HG02973 (cell line): ENCODE measurements around the gene ADA.

Source experiments
- ATAC-seq: cut with Tn5 transposase; IDR thresholded peaks from one replicate; pipeline ENCODE4 v1.9.1; 2021; ENCODE audit warnings: moderate library complexity; ENCODE audit not compliant: unreplicated experiment

ADA gene

GRCh38 chr20:44583157-44583556 lies 68.3 kb downstream of the ADA start:
- no peak for ATAC-seq

- no peak for ATAC-seq
Measured at GRCh38 chr20:44582311-44583025, 69.0 kb downstream of the ADA start, which contains the start of gene PKIG. Gene PKIG (plus strand): TSS chr20:44582579. CDS start chr20:44614557, 31,978 bp downstream.

- ATAC-seq = no peak
Measured at GRCh38 chr20:44581515-44581914, 70.0 kb downstream of the ADA start.

- no peak for ATAC-seq
Measured at GRCh38 chr20:44580581-44581268, 70.8 kb downstream of the ADA start.

- ATAC-seq = no peak
Measured at GRCh38 chr20:44579313-44580081, 72.0 kb downstream of the ADA start.

- no peak for ATAC-seq
Measured at GRCh38 chr20:44576297-44576696, 75.2 kb downstream of the ADA start.

- ATAC-seq = no peak
Measured at GRCh38 chr20:44574372-44574771, 77.1 kb downstream of the ADA start.

- ATAC-seq = no peak
Measured at GRCh38 chr20:44573501-44573869, 78.0 kb downstream of the ADA start.

- ATAC-seq = no peak
Measured at GRCh38 chr20:44572551-44573500, 78.7 kb downstream of the ADA start.

- ATAC-seq = no peak
Measured at GRCh38 chr20:44571362-44571988, 80.0 kb downstream of the ADA start.

- ATAC-seq = no peak
Measured at GRCh38 chr20:44570367-44570766, 81.1 kb downstream of the ADA start.
